HUES48 (cell line): ENCODE measurements around the gene CTDP1.

Experiments used
- H3K27ac ChIP-seq: one replicate; pipeline ENCODE4 v1.7.0; 2013; ENCODE audit warnings: low read depth, low read length, inconsistent platforms
- H3K27me3 ChIP-seq: 2 replicates; pipeline ENCODE4 v1.6.1; 2013; ENCODE audit warnings: mild to moderate bottlenecking, low read length; ENCODE audit not compliant: control insufficient read depth, insufficient read depth
- H3K36me3 ChIP-seq: 2 replicates; pipeline ENCODE4 v1.6.1; 2013; ENCODE audit warnings: low read length; ENCODE audit not compliant: control insufficient read depth, insufficient read depth
- H3K4me1 ChIP-seq: 2 replicates; pipeline ENCODE4 v1.6.1; 2013; ENCODE audit warnings: mild to moderate bottlenecking, low read length; ENCODE audit not compliant: control insufficient read depth, insufficient read depth
- H3K4me3 ChIP-seq: 2 replicates; pipeline ENCODE4 v1.5.1; 2013; ENCODE audit warnings: mild to moderate bottlenecking, low read depth, low read length
- H3K9ac ChIP-seq: 2 replicates; pipeline ENCODE4 v1.6.1; 2013; ENCODE audit warnings: mild to moderate bottlenecking, low read depth, low read length, moderate library complexity
- H3K9me3 ChIP-seq: 2 replicates; pipeline ENCODE4 v1.6.1; 2013; ENCODE audit warnings: low read length; ENCODE audit not compliant: control insufficient read depth, insufficient read depth

Gene CTDP1

GRCh38 chr18:79683626-79684282, 4.2 kb downstream of the CTDP1 start:
- no peaks in the 10 kb centered on the region for H3K4me1 ChIP-seq
- H3K9ac ChIP-seq, result no peak overlapping the region
- no peaks in the 10 kb centered on the region for H3K9me3 ChIP-seq
- no peak overlapping the region for H3K27ac ChIP-seq
- no peaks in the 10 kb centered on the region for H3K36me3 ChIP-seq
- no peaks in the 10 kb centered on the region for H3K27me3 ChIP-seq
- no peak overlapping the region for H3K4me3 ChIP-seq

GRCh38 chr18:79684283-79684631, 4.7 kb downstream of the CTDP1 start:
- no peaks in the 10 kb centered on the region for H3K9me3 ChIP-seq
- no peaks in the 10 kb centered on the region for H3K27me3 ChIP-seq
- no peaks in the 10 kb centered on the region for H3K4me1 ChIP-seq
- no peak overlapping the region for H3K4me3 ChIP-seq
- H3K9ac ChIP-seq, result no peak overlapping the region
- H3K27ac ChIP-seq, result no peak overlapping the region
- H3K36me3 ChIP-seq, result no peaks in the 10 kb centered on the region

- Histone ChIP-seq H3K9ac (no peak overlapping the region), H3K27ac (no peak overlapping the region), H3K9me3 (no peaks in the 10 kb centered on the region), H3K4me3 (no peak overlapping the region), H3K4me1 (no peaks in the 10 kb centered on the region), H3K36me3 (no peaks in the 10 kb centered on the region), H3K27me3 (no peaks in the 10 kb centered on the region)
These were observed 5.2 kb downstream of the CTDP1 start for GRCh38 chr18:79684787-79685186.

- H3K27ac ChIP-seq, result no peak overlapping the region
- H3K36me3 ChIP-seq, result no peaks in the 10 kb centered on the region
- H3K4me3 ChIP-seq, result no peak overlapping the region
- no peaks in the 10 kb centered on the region for H3K27me3 ChIP-seq
- H3K4me1 ChIP-seq, result no peaks in the 10 kb centered on the region
- H3K9ac ChIP-seq, result no peak overlapping the region
- H3K9me3 ChIP-seq, result no peaks in the 10 kb centered on the region
These were observed 5.7 kb downstream of the CTDP1 start for GRCh38 chr18:79685281-79685680.

GRCh38 chr18:79685971-79686370, 6.4 kb downstream of the CTDP1 start:
- no peaks in the 10 kb centered on the region for H3K36me3 ChIP-seq
- no peak overlapping the region for H3K27ac ChIP-seq
- H3K9me3 ChIP-seq, result no peaks in the 10 kb centered on the region
- H3K27me3 ChIP-seq, result no peaks in the 10 kb centered on the region
- no peaks in the 10 kb centered on the region for H3K4me1 ChIP-seq
- no peak overlapping the region for H3K9ac ChIP-seq
- H3K4me3 ChIP-seq, result no peak overlapping the region

- Histone ChIP-seq H3K9ac (no peak overlapping the region), H3K9me3 (no peaks in the 10 kb centered on the region), H3K27me3 (no peaks in the 10 kb centered on the region), H3K4me1 (no peaks in the 10 kb centered on the region), H3K4me3 (no peak overlapping the region), H3K27ac (no peak overlapping the region), H3K36me3 (no peaks in the 10 kb centered on the region)
These were observed 8.2 kb downstream of the CTDP1 start for GRCh38 chr18:79687806-79688205.

GRCh38 chr18:79690071-79690470, 10.5 kb downstream of the CTDP1 start:
- H3K27me3 ChIP-seq, result no peaks in the 10 kb centered on the region
- H3K27ac ChIP-seq, result no peak overlapping the region
- H3K36me3 ChIP-seq, result no peaks in the 10 kb centered on the region
- H3K9me3 ChIP-seq, result no peaks in the 10 kb centered on the region
- 0 out of 2 replicates have a peak, but pooled peaks cover 4% of the 10 kb centered on the region for H3K4me1 ChIP-seq
- H3K4me3 ChIP-seq, result no peak overlapping the region
- H3K9ac ChIP-seq, result no peak overlapping the region

GRCh38 chr18:79690586-79691482, 11.2 kb downstream of the CTDP1 start:
- Histone ChIP-seq H3K9ac (no peak overlapping the region), H3K27me3 (no peaks in the 10 kb centered on the region), H3K4me1 (0 out of 2 replicates have a peak, but pooled peaks cover 4% of the 10 kb centered on the region), H3K27ac (no peak overlapping the region), H3K36me3 (peaks cover 6% of the 10 kb centered on the region), H3K9me3 (no peaks in the 10 kb centered on the region), H3K4me3 (no peak overlapping the region)

- H3K4me1 ChIP-seq, result 0 out of 2 replicates have a peak, but pooled peaks cover 4% of the 10 kb centered on the region
- H3K27ac ChIP-seq, result no peak overlapping the region
- H3K4me3 ChIP-seq, result no peak overlapping the region
- H3K9me3 ChIP-seq, result no peaks in the 10 kb centered on the region
- H3K9ac ChIP-seq, result no peak overlapping the region
- peaks cover 16% of the 10 kb centered on the region for H3K36me3 ChIP-seq
- H3K27me3 ChIP-seq, result no peaks in the 10 kb centered on the region
These were observed 12.5 kb downstream of the CTDP1 start for GRCh38 chr18:79692056-79692455.

- Histone ChIP-seq H3K27me3 (no peaks in the 10 kb centered on the region), H3K9me3 (no peaks in the 10 kb centered on the region), H3K4me1 (0 out of 2 replicates have a peak, but pooled peaks cover 4% of the 10 kb centered on the region), H3K4me3 (no peak overlapping the region), H3K36me3 (peaks cover 24% of the 10 kb centered on the region), H3K9ac (no peak overlapping the region), H3K27ac (no peak overlapping the region)
These were observed 13.3 kb downstream of the CTDP1 start for GRCh38 chr18:79692886-79693285.

GRCh38 chr18:79693561-79694205, 14.1 kb downstream of the CTDP1 start:
- Histone ChIP-seq H3K9ac (no peak overlapping the region), H3K36me3 (peaks cover 31% of the 10 kb centered on the region), H3K9me3 (no peaks in the 10 kb centered on the region), H3K27me3 (no peaks in the 10 kb centered on the region), H3K4me1 (0 out of 2 replicates have a peak, but pooled peaks cover 4% of the 10 kb centered on the region), H3K27ac (no peak overlapping the region), H3K4me3 (no peak overlapping the region)
